A549 (cell line): ENCODE data around the gene FRY. TPM values are rescaled to one million over a fixed set of nuclear protein-coding genes. Genes with fewer than 3 reads are reported as not detected.

Experiments used
- ATAC-seq, 2 experiments: fragments of 200-7000 bp in 1 of 2; fragments of >200 bp in 1 of 2; cut with Nextera tagmentation in 1 of 2; cut with Tn5 transposase in 1 of 2; 3 replicates each; pipeline versions ENCODE4 v1.8.0 to v1.9.1; 2018 to 2020; ENCODE audit warnings: mild to moderate bottlenecking in 1 of 2, moderate library complexity in 1 of 2
- CTCF ChIA-PET: fragments of 300-600 bp; sonication (Branson Sonifier 250); formaldehyde crosslinking; extraction: SDS; loops from one replicate; lab custom pipeline; 2021; ENCODE audit warnings: antibody characterized with exemption, inconsistent platforms; lab: Yijun Ruan, JAX
- POLR2A ChIA-PET: fragments of 350-600 bp; formaldehyde crosslinking; extraction: SDS; loops from one replicate; lab custom pipeline; 2021; ENCODE audit warnings: antibody characterized with exemption, inconsistent platforms; lab: Yijun Ruan, JAX
- DNase-seq, 2 experiments: peaks; one replicate each; pipeline versions ENCODE4 v3.0.0 to v3.0.0-alpha.2; 2011 to 2016; ENCODE audit warnings: low read depth in 1 of 2, low spot score in 1 of 2
- FAIRE-seq: peaks from 2 replicates; lab custom pipeline; 2011; peaks lifted over from hg19 to GRCh38; lab: Jason Lieb, UNC
- H3K27ac ChIP-seq, 2 experiments: fragments of >200 bp; sonication (Bioruptor Twin); formaldehyde crosslinking; 3 replicates each; pipeline ENCODE4 v1.5.1; 2016 to 2017
- H3K4me1 ChIP-seq: fragments of >200 bp; sonication (Bioruptor Twin); formaldehyde crosslinking; 3 replicates; pipeline ENCODE4 v1.6.1; 2016
- H3K4me2 ChIP-seq: fragments of >200 bp; sonication (Bioruptor Twin); formaldehyde crosslinking; 3 replicates; pipeline ENCODE4 v1.6.1; 2016
- H3K4me3 ChIP-seq: fragments of >200 bp; sonication (Bioruptor Twin); formaldehyde crosslinking; 3 replicates; pipeline ENCODE4 v1.5.1; 2016
- H3K9me3 ChIP-seq: fragments of >200 bp; sonication (Bioruptor Twin); formaldehyde crosslinking; 3 replicates; pipeline ENCODE4 v1.6.1; 2016
- BHLHE40 ChIP-seq: IDR thresholded peaks from 2 replicates; pipeline ENCODE4 v1.6.1; 2012; ENCODE audit warnings: low read depth, low read length, inconsistent platforms
- CBX8 ChIP-seq: fragments of 200-600 bp; sonication (generic); IDR thresholded peaks from 2 replicates; pipeline ENCODE4 v1.6.1; 2016
- CEBPB ChIP-seq, 2 experiments: fragments of >200 bp in 1 of 2; sonication (Bioruptor Twin) in 1 of 2; formaldehyde crosslinking in 1 of 2; IDR thresholded peaks; 2 replicates each; pipeline ENCODE4 v1.6.1; 2012 to 2016
- EHMT2 ChIP-seq: fragments of 200-600 bp; sonication (generic); IDR thresholded peaks from 2 replicates; pipeline ENCODE4 v1.6.1; 2016; ENCODE audit warnings: antibody characterized with exemption, low read depth, mild to moderate bottlenecking, moderate library complexity
- ESRRA ChIP-seq: fragments of 150-350 bp; IDR thresholded peaks from 2 replicates; pipeline ENCODE4 v1.6.1; 2014; ENCODE audit warnings: mild to moderate bottlenecking, low read length, borderline replicate concordance
- FOSL2 ChIP-seq, 2 experiments: fragments of 450-650 bp in 1 of 2; fragments of >200 bp in 1 of 2; sonication (Bioruptor Twin) in 1 of 2; formaldehyde crosslinking; IDR thresholded peaks; 2 replicates each; pipeline versions ENCODE4 v1.5.0 to v1.6.1; 2016 to 2020; ENCODE audit warnings: mild to moderate bottlenecking in 1 of 2, moderate library complexity in 1 of 2
- GATA3 ChIP-seq: IDR thresholded peaks from 2 replicates; pipeline ENCODE4 v1.6.1; 2012; ENCODE audit warnings: borderline replicate concordance
- HOXA7 ChIP-seq: fragments of 250-450 bp; sonication (Bioruptor Pico); IDR thresholded peaks from 2 replicates; pipeline ENCODE4 v1.5.0; 2020; ENCODE audit warnings: mild to moderate bottlenecking, moderate library complexity
- JUN ChIP-seq, 2 experiments: fragments of >200 bp; sonication (Bioruptor Twin); formaldehyde crosslinking; IDR thresholded peaks; 2 replicates in 1 of 2; 3 replicates in 1 of 2; pipeline ENCODE4 v1.6.1; 2016 to 2017
- JUNB ChIP-seq: fragments of >200 bp; sonication (Bioruptor Twin); formaldehyde crosslinking; IDR thresholded peaks from 2 replicates; pipeline ENCODE4 v1.6.1; 2016
- KDM5A ChIP-seq: fragments of 200-600 bp; sonication (generic); IDR thresholded peaks from 2 replicates; pipeline ENCODE4 v1.6.1; 2016; ENCODE audit warnings: antibody characterized with exemption, mild to moderate bottlenecking
- MAFK ChIP-seq: fragments of 450-650 bp; IDR thresholded peaks from 2 replicates; pipeline ENCODE4 v1.6.1; 2014; ENCODE audit not compliant: partially characterized antibody
- MAX ChIP-seq: IDR thresholded peaks from 2 replicates; pipeline ENCODE4 v1.6.1; 2012
- MAZ ChIP-seq: fragments of 150-350 bp; IDR thresholded peaks from 2 replicates; pipeline ENCODE4 v1.6.1; 2014; ENCODE audit warnings: antibody characterized with exemption, low read depth, low read length, borderline replicate concordance
- MYC ChIP-seq: IDR thresholded peaks from 2 replicates; pipeline ENCODE4 v1.6.1; 2012; ENCODE audit warnings: mild to moderate bottlenecking, inconsistent platforms, low read length, improper control_type of control experiment, borderline replicate concordance
- NFE2L2 ChIP-seq: fragments of 150-350 bp; conservative IDR thresholded peaks from 2 replicates; pipeline ENCODE4 v1.6.1; 2014; ENCODE audit warnings: low read length
- NPAS2 ChIP-seq: fragments of 250-450 bp; sonication (Bioruptor Pico); IDR thresholded peaks from 2 replicates; pipeline ENCODE4 v1.8.0; 2022; ENCODE audit warnings: mild to moderate bottlenecking, moderate library complexity, borderline replicate concordance
- POLR2AphosphoS2 ChIP-seq: conservative IDR thresholded peaks from 2 replicates; pipeline ENCODE4 v1.6.1; 2012; ENCODE audit warnings: low read length, improper control_type of control experiment, inconsistent platforms
- RAD21 ChIP-seq, 2 experiments: fragments of >200 bp in 1 of 2; sonication (Bioruptor Twin) in 1 of 2; formaldehyde crosslinking in 1 of 2; IDR thresholded peaks in 1 of 2; conservative IDR thresholded peaks in 1 of 2; 2 replicates in 1 of 2; 3 replicates in 1 of 2; pipeline ENCODE4 v1.6.1; 2012 to 2018; ENCODE audit warnings: inconsistent platforms in 1 of 2
- RFX5 ChIP-seq: fragments of 450-650 bp; IDR thresholded peaks from 2 replicates; pipeline ENCODE4 v1.7.1; 2014; ENCODE audit warnings: antibody characterized with exemption, mild to moderate bottlenecking, moderate library complexity
- SMC3 ChIP-seq: fragments of >200 bp; sonication (Bioruptor Twin); formaldehyde crosslinking; IDR thresholded peaks from 3 replicates; pipeline ENCODE4 v1.6.1; 2018; ENCODE audit warnings: inconsistent platforms
- SREBF2 ChIP-seq: fragments of 450-650 bp; IDR thresholded peaks from 2 replicates; pipeline ENCODE4 v1.6.1; 2014; ENCODE audit warnings: mild to moderate bottlenecking, moderate library complexity
- TP53 ChIP-seq: fragments of 250-450 bp; sonication (Bioruptor Pico); IDR thresholded peaks from 2 replicates; pipeline ENCODE4 v1.5.0; 2021; ENCODE audit warnings: mild to moderate bottlenecking, moderate library complexity
- ZC3H11A ChIP-seq: fragments of 450-650 bp; IDR thresholded peaks from 2 replicates; pipeline ENCODE4 v1.6.1; 2014; ENCODE audit warnings: antibody characterized with exemption, mild to moderate bottlenecking
- ZFP36 ChIP-seq: fragments of 450-650 bp; IDR thresholded peaks from 2 replicates; pipeline ENCODE4 v1.6.1; 2014; ENCODE audit warnings: borderline replicate concordance; ENCODE audit not compliant: partially characterized antibody
- ZNF302 ChIP-seq: fragments of 250-450 bp; sonication (Bioruptor Pico); IDR thresholded peaks from 2 replicates; pipeline ENCODE4 v1.9.0; 2021; ENCODE audit warnings: inconsistent platforms, mild to moderate bottlenecking, moderate library complexity
- WGBS: methylation state at CpG from one replicate; pipeline ENCODE4 v1.1.6; 2017; ENCODE audit errors: missing lambda C conversion rate; 5-methylcytosine and 5-hydroxymethylcytosine counted together
- polyA plus RNA-seq, 4 experiments: library from polyadenylated mRNA; depleted of rRNA in 3 of 4; stranded (reverse); fragments of >200 nt; fragmentation: RNase III in 1 of 4; extraction: RNeasy Plus Mini Kit Qiagen cat#74134 plus additional on column Dnase treatment in 1 of 4; gene quantifications; 2 replicates in 3 of 4; 3 replicates in 1 of 4; pipeline ENCODE4 v1.2.3, GENCODE V29; 2011 to 2017
- TF ChIP-seq, protein P1 (sequence below): fragments of 200-600 bp; sonication (generic); IDR thresholded peaks from 2 replicates; pipeline ENCODE4 v1.6.1; 2016; ENCODE audit warnings: antibody characterized with exemption, mild to moderate bottlenecking, moderate library complexity

The FRY gene
- polyA plus RNA-seq, 2 of the 4 experiments (the other 2 are of a cell fraction): 0.08 to 0.26 TPM

GRCh38 chr13:32023096-32023495, 8.5 kb upstream of the FRY start:
- Histone ChIP-seq H3K4me3 (no peak overlapping the region), H3K27ac (no peak overlapping the region), H3K9me3 (no peaks in the 10 kb centered on the region), H3K4me1 (no peaks in the 10 kb centered on the region), H3K4me2 (no peak overlapping the region)
- ChIA-PET POLR2A (no interaction called here), CTCF (interaction anchor here (1.0 kb wide), 1 partner anchor 286 kb away, joined by 3 read pairs; no protein-coding TSS in a partner anchor)
- FAIRE-seq (no peak), ATAC-seq (no peak), DNase-seq (no peak)
- WGBS: 57% methylated on average over 3 of the region's 3 CpGs
- TF ChIP-seq POLR2AphosphoS2 (no peak), NFE2L2 (no peak), ZFP36 (no peak)

- 59% methylated on average over 3 of the region's 3 CpGs for WGBS
- DNase-seq: no peak
- Histone ChIP-seq H3K27ac (no peak overlapping the region), H3K4me3 (no peak overlapping the region), H3K4me2 (no peak overlapping the region), H3K9me3 (no peaks in the 10 kb centered on the region), H3K4me1 (no peaks in the 10 kb centered on the region)
- ChIA-PET POLR2A (no interaction called here), CTCF (no interaction called here)
- no peak for ATAC-seq
- TF ChIP-seq HOXA7 (no peak), RFX5 (no peak), FOSL2 (IDR thresholded peaks at IDR 0.05) (no peak), FOSL2 (CRISPR knock-in tag; IDR thresholded peaks at IDR 0.05) (no peak), CEBPB (IDR thresholded peaks at IDR 0.05) (no peak), BHLHE40 (no peak), SREBF2 (no peak), MAFK (no peak), NPAS2 (no peak), EHMT2 (no peak), MAZ (no peak), MAX (no peak), KDM5A (no peak), JUN (IDR thresholded peaks at IDR 0.05) (no peak), ZNF302 (CRISPR knock-in tag) (no peak)
- FAIRE-seq: no peak
These were observed 7.9 kb upstream of the FRY start for GRCh38 chr13:32023698-32024097.

DNA sequence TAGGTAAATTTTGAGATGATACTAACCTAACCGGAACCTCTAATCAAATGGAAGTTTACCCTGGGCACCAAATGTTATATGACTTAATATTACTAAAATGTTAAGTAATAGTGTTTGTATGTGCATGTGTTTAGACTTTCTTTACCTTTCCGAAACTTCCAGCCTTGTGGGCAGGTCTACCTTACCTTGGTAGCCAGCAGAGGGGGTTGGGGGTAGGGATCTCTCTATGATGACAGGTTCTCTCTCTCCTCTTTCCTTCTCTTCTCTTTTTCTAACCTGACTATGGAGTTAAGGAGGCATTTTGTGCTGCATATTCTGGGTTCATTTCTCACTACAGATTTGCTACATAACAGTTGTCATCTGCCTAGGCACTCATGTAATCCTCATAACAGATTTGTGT, 6.8 kb upstream of the FRY start:
- FAIRE-seq: no peak
- DNase-seq: no peak
- no peak overlapping the region for H3K4me2 ChIP-seq
- no peak overlapping the region for H3K4me3 ChIP-seq
- no peak overlapping the region for H3K27ac ChIP-seq
- 85% methylated on average over 2 of the region's 2 CpGs for WGBS
- ATAC-seq: no peak
- CTCF ChIA-PET: interaction anchor here (1.3 kb wide), 1 partner anchor 27 kb away, joined by 3 read pairs; no protein-coding TSS in a partner anchor
- H3K4me1 ChIP-seq: no peaks in the 10 kb centered on the region
- TF ChIP-seq CBX8 (no peak), ZC3H11A (no peak), POLR2AphosphoS2 (no peak), SMC3 (no peak), MYC (no peak), TP53 (CRISPR knock-in tag) (no peak), JUNB (no peak), GATA3 (no peak), EHMT2 (no peak), HOXA7 (no peak), RAD21 (conservative IDR thresholded peaks at IDR 0.05 in 1 of 2, IDR thresholded peaks at IDR 0.05 in 1 of 2) (no peak), ESRRA (no peak), SREBF2 (no peak)
- TF ChIP-seq, protein P1, sequence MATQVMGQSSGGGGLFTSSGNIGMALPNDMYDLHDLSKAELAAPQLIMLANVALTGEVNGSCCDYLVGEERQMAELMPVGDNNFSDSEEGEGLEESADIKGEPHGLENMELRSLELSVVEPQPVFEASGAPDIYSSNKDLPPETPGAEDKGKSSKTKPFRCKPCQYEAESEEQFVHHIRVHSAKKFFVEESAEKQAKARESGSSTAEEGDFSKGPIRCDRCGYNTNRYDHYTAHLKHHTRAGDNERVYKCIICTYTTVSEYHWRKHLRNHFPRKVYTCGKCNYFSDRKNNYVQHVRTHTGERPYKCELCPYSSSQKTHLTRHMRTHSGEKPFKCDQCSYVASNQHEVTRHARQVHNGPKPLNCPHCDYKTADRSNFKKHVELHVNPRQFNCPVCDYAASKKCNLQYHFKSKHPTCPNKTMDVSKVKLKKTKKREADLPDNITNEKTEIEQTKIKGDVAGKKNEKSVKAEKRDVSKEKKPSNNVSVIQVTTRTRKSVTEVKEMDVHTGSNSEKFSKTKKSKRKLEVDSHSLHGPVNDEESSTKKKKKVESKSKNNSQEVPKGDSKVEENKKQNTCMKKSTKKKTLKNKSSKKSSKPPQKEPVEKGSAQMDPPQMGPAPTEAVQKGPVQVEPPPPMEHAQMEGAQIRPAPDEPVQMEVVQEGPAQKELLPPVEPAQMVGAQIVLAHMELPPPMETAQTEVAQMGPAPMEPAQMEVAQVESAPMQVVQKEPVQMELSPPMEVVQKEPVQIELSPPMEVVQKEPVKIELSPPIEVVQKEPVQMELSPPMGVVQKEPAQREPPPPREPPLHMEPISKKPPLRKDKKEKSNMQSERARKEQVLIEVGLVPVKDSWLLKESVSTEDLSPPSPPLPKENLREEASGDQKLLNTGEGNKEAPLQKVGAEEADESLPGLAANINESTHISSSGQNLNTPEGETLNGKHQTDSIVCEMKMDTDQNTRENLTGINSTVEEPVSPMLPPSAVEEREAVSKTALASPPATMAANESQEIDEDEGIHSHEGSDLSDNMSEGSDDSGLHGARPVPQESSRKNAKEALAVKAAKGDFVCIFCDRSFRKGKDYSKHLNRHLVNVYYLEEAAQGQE: no peak
- POLR2A ChIA-PET: interaction anchor here (0.6 kb wide), 1 partner anchor 79 kb away, joined by 3 read pairs; no protein-coding TSS in a partner anchor
- no peaks in the 10 kb centered on the region for H3K9me3 ChIP-seq
